Measurements from ENCODE around the gene C16orf46.

DNA sequence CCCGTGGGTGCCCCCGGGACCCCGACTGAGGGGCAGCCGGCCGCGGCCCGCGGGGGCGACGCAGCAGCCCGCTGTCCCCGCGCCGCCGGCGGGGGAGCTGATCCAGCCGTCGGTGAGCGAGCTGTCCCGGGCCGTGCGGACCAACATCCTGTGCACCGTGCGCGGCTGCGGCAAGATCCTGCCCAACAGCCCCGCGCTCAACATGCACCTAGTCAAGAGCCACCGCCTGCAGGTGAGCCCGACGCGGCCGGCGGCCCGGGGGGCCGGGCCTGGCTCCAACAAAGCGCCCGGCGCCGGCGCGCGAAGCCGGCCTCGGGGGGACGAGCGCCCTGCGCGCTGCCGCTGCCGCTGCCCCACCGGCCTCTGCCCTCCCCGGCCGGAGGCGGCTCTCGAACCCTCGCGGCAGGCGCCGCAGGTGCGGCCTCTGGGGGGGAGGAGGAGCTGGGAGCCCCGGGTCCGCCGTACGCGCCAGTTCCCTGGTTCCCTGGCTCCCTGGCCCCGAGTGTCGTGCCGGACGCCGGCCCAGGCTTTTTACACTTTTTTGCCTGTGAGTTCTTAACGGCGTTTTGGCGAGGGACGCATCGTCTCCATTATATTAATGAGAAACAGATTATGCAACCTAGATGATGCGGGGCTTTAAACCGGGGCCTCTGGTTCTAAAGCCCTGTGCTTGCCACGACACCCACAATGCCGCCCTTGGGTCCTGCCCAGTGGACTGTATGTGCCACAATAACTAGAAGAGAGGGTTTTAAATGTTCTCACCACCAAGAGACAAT, 40.9 kb downstream of the C16orf46 start:
- TF ChIP-seq, protein P1, sequence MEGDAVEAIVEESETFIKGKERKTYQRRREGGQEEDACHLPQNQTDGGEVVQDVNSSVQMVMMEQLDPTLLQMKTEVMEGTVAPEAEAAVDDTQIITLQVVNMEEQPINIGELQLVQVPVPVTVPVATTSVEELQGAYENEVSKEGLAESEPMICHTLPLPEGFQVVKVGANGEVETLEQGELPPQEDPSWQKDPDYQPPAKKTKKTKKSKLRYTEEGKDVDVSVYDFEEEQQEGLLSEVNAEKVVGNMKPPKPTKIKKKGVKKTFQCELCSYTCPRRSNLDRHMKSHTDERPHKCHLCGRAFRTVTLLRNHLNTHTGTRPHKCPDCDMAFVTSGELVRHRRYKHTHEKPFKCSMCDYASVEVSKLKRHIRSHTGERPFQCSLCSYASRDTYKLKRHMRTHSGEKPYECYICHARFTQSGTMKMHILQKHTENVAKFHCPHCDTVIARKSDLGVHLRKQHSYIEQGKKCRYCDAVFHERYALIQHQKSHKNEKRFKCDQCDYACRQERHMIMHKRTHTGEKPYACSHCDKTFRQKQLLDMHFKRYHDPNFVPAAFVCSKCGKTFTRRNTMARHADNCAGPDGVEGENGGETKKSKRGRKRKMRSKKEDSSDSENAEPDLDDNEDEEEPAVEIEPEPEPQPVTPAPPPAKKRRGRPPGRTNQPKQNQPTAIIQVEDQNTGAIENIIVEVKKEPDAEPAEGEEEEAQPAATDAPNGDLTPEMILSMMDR (IDR thresholded peaks at IDR 0.05), result no peak
- no peak for TF ChIP-seq POLR2A (IDR thresholded peaks at IDR 0.05)
